HepG2 (cell line): ENCODE measurements around the gene SECTM1. TPM values are rescaled to one million over a fixed set of nuclear protein-coding genes. Genes with fewer than 3 reads are reported as not detected.

Source experiments
- ARID5B ChIP-seq: IDR thresholded peaks from 2 replicates; pipeline ENCODE4 v1.4.0; 2020; ENCODE audit warnings: mild to moderate bottlenecking, missing genetic modification reagents
- CSRNP1 ChIP-seq: sonication (generic); formaldehyde crosslinking; IDR thresholded peaks from 2 replicates; pipeline ENCODE4 v1.8.1; 2023; ENCODE audit warnings: mild to moderate bottlenecking, missing genetic modification reagents
- E2F5 ChIP-seq: sonication (generic); formaldehyde crosslinking; conservative IDR thresholded peaks from 2 replicates; pipeline ENCODE4 v1.4.0; 2020; ENCODE audit warnings: missing genetic modification reagents
- LCORL ChIP-seq, 2 experiments: fragments of 450-650 bp in 1 of 2; sonication (generic) in 1 of 2; formaldehyde crosslinking in 1 of 2; IDR thresholded peaks; 2 replicates each; pipeline versions ENCODE4 v1.5.0 to v1.6.1; 2017 to 2020; ENCODE audit warnings: antibody characterized with exemption in 1 of 2, missing genetic modification reagents in 1 of 2
- PRPF4 ChIP-seq: fragments of 200-400 bp; formaldehyde crosslinking; IDR thresholded peaks from 2 replicates; pipeline ENCODE4 v1.6.1; 2016; ENCODE audit warnings: low read length, low read depth; ENCODE audit not compliant: poor library complexity, severe bottlenecking
- SPEN ChIP-seq: sonication (generic); formaldehyde crosslinking; IDR thresholded peaks from 2 replicates; pipeline ENCODE4 v1.5.1; 2020; ENCODE audit warnings: low read depth, mild to moderate bottlenecking, missing genetic modification reagents
- TFE3 ChIP-seq: IDR thresholded peaks from 2 replicates; pipeline ENCODE4 v1.6.1; 2016
- ZNF232 ChIP-seq: sonication (generic); formaldehyde crosslinking; IDR thresholded peaks from 2 replicates; pipeline ENCODE4 v1.4.0; 2020; ENCODE audit warnings: missing genetic modification reagents, borderline replicate concordance
- ZNF30 ChIP-seq: sonication (generic); formaldehyde crosslinking; IDR thresholded peaks from 2 replicates; pipeline ENCODE4 v1.5.0; 2020; ENCODE audit warnings: mild to moderate bottlenecking, missing genetic modification reagents
- ZNF552 ChIP-seq: sonication (generic); formaldehyde crosslinking; IDR thresholded peaks from 2 replicates; pipeline ENCODE4 v1.9.0; 2022; ENCODE audit warnings: missing genetic modification reagents, mild to moderate bottlenecking, borderline replicate concordance
- ZNF605 ChIP-seq: sonication (generic); formaldehyde crosslinking; IDR thresholded peaks from 2 replicates; pipeline ENCODE4 v1.8.0; 2022; ENCODE audit warnings: mild to moderate bottlenecking, missing genetic modification reagents
- ZNF678 ChIP-seq: sonication (generic); formaldehyde crosslinking; IDR thresholded peaks from 2 replicates; pipeline ENCODE4 v1.4.0; 2020; ENCODE audit warnings: mild to moderate bottlenecking, missing genetic modification reagents
- ZNF776 ChIP-seq: sonication (generic); formaldehyde crosslinking; IDR thresholded peaks from 2 replicates; pipeline ENCODE4 v1.4.0; 2020; ENCODE audit warnings: mild to moderate bottlenecking, missing genetic modification reagents
- ZNF781 ChIP-seq: sonication (generic); formaldehyde crosslinking; IDR thresholded peaks from 2 replicates; pipeline ENCODE4 v1.5.1; 2020; ENCODE audit warnings: borderline replicate concordance, mild to moderate bottlenecking, missing genetic modification reagents; ENCODE audit errors: not compliant biosample characterization
- ZSCAN25 ChIP-seq: sonication (generic); formaldehyde crosslinking; IDR thresholded peaks from 2 replicates; pipeline ENCODE4 v1.8.0; 2022; ENCODE audit warnings: mild to moderate bottlenecking, missing genetic modification reagents
- polyA plus RNA-seq, 8 experiments: library from polyadenylated mRNA; depleted of rRNA in 3 of 8; stranded (reverse) in 7 of 8; unstranded in 1 of 8; fragments of >200 nt; fragmentation: Illumina TruSeq in 4 of 8; extraction: Trizol in 4 of 8; gene quantifications; 2 replicates each; pipeline versions ENCODE4 v1.2.1 to v1.2.3, GENCODE V29; 2011 to 2016; ENCODE audit warnings: low read depth in 4 of 8, missing spikeins in 1 of 8, mixed read lengths in 1 of 8; ENCODE audit not compliant: insufficient read depth in 1 of 8
- total RNA-seq, 5 experiments: library from RNA; depleted of rRNA; stranded (reverse); fragments of >200 nt; fragmentation: Illumina TruSeq; extraction: Trizol; gene quantifications; 2 replicates each; pipeline ENCODE4 v1.2.3, GENCODE V29; 2016; ENCODE audit warnings: low read depth in 1 of 5

SECTM1 gene
- total and polyA plus RNA-seq, 2 of the 13 experiments (the other 11 are each of a cell fraction or from before 2014, with no cell fraction given): 3.5 to 5.3 TPM

GRCh38 chr17:82328141-82328993 is 5.2 kb downstream of the SECTM1 start (continued):
- peak; percentile 89 for TF ChIP-seq ARID5B (CRISPR knock-in tag)
- TF ChIP-seq CSRNP1 (CRISPR knock-in tag): peak; percentile 96; the same call in 1 of the 2 replicates
- TF ChIP-seq TFE3 (CRISPR knock-in tag): peak; percentile 99
- peak; percentile 86 for TF ChIP-seq ZNF781 (CRISPR knock-in tag)
- TF ChIP-seq ZNF678 (CRISPR knock-in tag): 0 out of 2 replicates have a peak, but pooled peaks have one; percentile 14
- TF ChIP-seq LCORL (IDR thresholded peaks at IDR 0.05): no peak
- peak; percentile 100 for TF ChIP-seq LCORL (CRISPR knock-in tag; IDR thresholded peaks at IDR 0.05)
- TF ChIP-seq ZSCAN25 (CRISPR knock-in tag): peak; percentile 99
- no peak for TF ChIP-seq E2F5 (CRISPR knock-in tag)
- peak; percentile 89 for TF ChIP-seq ZNF232 (CRISPR knock-in tag)
- peak; percentile 93 for TF ChIP-seq ZNF552 (CRISPR knock-in tag)
- TF ChIP-seq ZNF605 (CRISPR knock-in tag): peak; percentile 85
- peak; percentile 79 for TF ChIP-seq ZNF776
- no peak for TF ChIP-seq ZNF30 (CRISPR knock-in tag)
- TF ChIP-seq PRPF4: no peak
- TF ChIP-seq SPEN: peak; percentile 95; the same call in 1 of the 2 replicates
